SU-DHL-6 (cell line): Measurements from ENCODE around the gene UMAD1.

Experiments used
- CTCF ChIP-seq: fragments of 200-600 bp; sonication (generic); IDR thresholded peaks from one replicate; pipeline ENCODE4 v1.5.1; 2017; ENCODE audit warnings: antibody characterized with exemption, mild to moderate bottlenecking, low read length, moderate library complexity; ENCODE audit not compliant: insufficient read depth, poor library complexity, severe bottlenecking
- EZH2phosphoT487 ChIP-seq: fragments of 200-600 bp; sonication (generic), shearing (Covaris generic); conservative IDR thresholded peaks from 2 replicates; pipeline ENCODE4 v1.6.1; 2018; ENCODE audit warnings: mild to moderate bottlenecking, antibody characterized with exemption, low read length, moderate library complexity, mixed read lengths

DNA sequence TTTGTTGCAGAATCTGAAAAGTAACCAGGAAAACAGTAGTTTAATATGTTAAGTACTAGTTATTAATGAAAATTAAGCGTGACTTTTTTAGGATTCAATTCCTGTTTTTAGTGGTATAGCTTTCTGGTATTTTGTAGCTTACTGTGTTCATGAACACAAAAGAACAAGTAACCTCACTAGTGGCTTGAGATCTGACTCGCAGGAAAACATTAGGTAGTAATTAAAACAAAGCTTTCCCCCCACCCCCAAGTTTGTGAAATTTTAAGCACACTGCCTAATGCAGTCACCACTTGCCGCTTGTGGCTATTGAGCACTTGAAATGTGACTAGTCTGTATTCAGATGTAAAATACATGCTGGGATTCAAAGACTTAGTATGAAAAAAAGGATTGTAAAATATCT is 180.4 kb downstream of the UMAD1 start:
- TF ChIP-seq CTCF (no peak), EZH2phosphoT487 (no peak)
